SU-DHL-6 (cell line): Measurements from ENCODE around the gene PRR36.

ENCODE experiments used
- H2AFZ ChIP-seq: fragments of 200-600 bp; sonication (generic); 2 replicates; pipeline ENCODE4 v1.6.1; 2014; ENCODE audit warnings: low read depth, mild to moderate bottlenecking, moderate library complexity, mixed read lengths, antibody characterized with exemption, low read length; ENCODE audit not compliant: severe bottlenecking
- H3F3A ChIP-seq: fragments of 200-600 bp; shearing (Covaris generic); 2 replicates; pipeline ENCODE4 v1.6.0; 2016; ENCODE audit warnings: antibody characterized with exemption, mild to moderate bottlenecking; ENCODE audit not compliant: insufficient read depth
- H3K27ac ChIP-seq: fragments of 200-600 bp; sonication (generic); 2 replicates; pipeline ENCODE4 v1.5.1; 2016; ENCODE audit warnings: low read depth, mild to moderate bottlenecking, low read length, moderate library complexity, mixed read lengths
- H3K27me3 ChIP-seq: fragments of 200-600 bp; sonication (generic), shearing (Covaris generic); 2 replicates; pipeline ENCODE4 v1.6.0; 2014; ENCODE audit warnings: mild to moderate bottlenecking, low read length
- H3K36me3 ChIP-seq: fragments of 200-600 bp; sonication (generic); 2 replicates; pipeline ENCODE4 v1.6.1; 2014; ENCODE audit warnings: mild to moderate bottlenecking, low read length, mixed read lengths
- H3K4me2 ChIP-seq: fragments of 300-600, 200-600 bp; shearing (Covaris generic), sonication (generic); 2 replicates; pipeline ENCODE4 v1.6.0; 2014; ENCODE audit warnings: low read length, low read depth, mild to moderate bottlenecking; ENCODE audit not compliant: poor library complexity, severe bottlenecking
- H3K4me3 ChIP-seq: fragments of 200-600 bp; sonication (generic); 2 replicates; pipeline ENCODE4 v1.5.1; 2014; ENCODE audit warnings: antibody characterized with exemption, low read length, mild to moderate bottlenecking, mixed read lengths; ENCODE audit not compliant: insufficient read depth, poor library complexity, severe bottlenecking
- H3K79me2 ChIP-seq: fragments of 200-600 bp; sonication (generic); 2 replicates; pipeline ENCODE4 v1.6.1; 2014; ENCODE audit warnings: mild to moderate bottlenecking, low read length, moderate library complexity; ENCODE audit not compliant: insufficient read depth
- H3K9ac ChIP-seq: fragments of 200-600 bp; sonication (generic); 2 replicates; pipeline ENCODE4 v1.7.0; 2014; ENCODE audit warnings: mild to moderate bottlenecking, low read length
- H3K9me2 ChIP-seq: fragments of 200-600 bp; sonication (generic); replicated peaks from 2 replicates; pipeline ENCODE4 v1.6.1; 2014; ENCODE audit warnings: low read length; ENCODE audit not compliant: insufficient read depth
- H3K9me3 ChIP-seq: fragments of 200-600 bp; sonication (generic); 2 replicates; pipeline ENCODE4 v1.6.1; 2014; ENCODE audit warnings: low read length, mixed read lengths; ENCODE audit not compliant: insufficient read depth
- H4K20me1 ChIP-seq: fragments of 200-600 bp; sonication (generic); 2 replicates; pipeline ENCODE4 v1.6.1; 2014; ENCODE audit warnings: low read depth, mild to moderate bottlenecking, antibody characterized with exemption, low read length, moderate library complexity, mixed read lengths
- CTCF ChIP-seq: fragments of 200-600 bp; sonication (generic); IDR thresholded peaks from one replicate; pipeline ENCODE4 v1.5.1; 2017; ENCODE audit warnings: antibody characterized with exemption, mild to moderate bottlenecking, low read length, moderate library complexity; ENCODE audit not compliant: insufficient read depth, poor library complexity, severe bottlenecking
- EZH2phosphoT487 ChIP-seq: fragments of 200-600 bp; sonication (generic), shearing (Covaris generic); conservative IDR thresholded peaks from 2 replicates; pipeline ENCODE4 v1.6.1; 2018; ENCODE audit warnings: mild to moderate bottlenecking, antibody characterized with exemption, low read length, moderate library complexity, mixed read lengths

The PRR36 gene

GRCh38 chr19:7822910-7823515 is 51.2 kb downstream of the PRR36 start:
- Histone ChIP-seq H3K79me2 (no peaks in the 10 kb centered on the region), H2AFZ (no peak overlapping the region), H3K9me3 (no peaks in the 10 kb centered on the region), H3K27me3 (no peaks in the 10 kb centered on the region), H3F3A (no peaks in the 10 kb centered on the region), H3K4me3 (no peak overlapping the region), H4K20me1 (no peaks in the 10 kb centered on the region), H3K9ac (no peak overlapping the region), H3K36me3 (no peaks in the 10 kb centered on the region), H3K27ac (no peak overlapping the region), H3K4me2 (no peak overlapping the region), H3K9me2 (no peaks in the 10 kb centered on the region)
- no peak for TF ChIP-seq CTCF
- TF ChIP-seq EZH2phosphoT487: no peak

GRCh38 chr19:7820588-7820987 is 53.6 kb downstream of the PRR36 start:
- Histone ChIP-seq H2AFZ (no peak overlapping the region), H3K4me3 (no peak overlapping the region), H3K27ac (no peak overlapping the region), H3F3A (no peaks in the 10 kb centered on the region), H3K4me2 (no peak overlapping the region), H3K36me3 (no peaks in the 10 kb centered on the region), H3K79me2 (no peaks in the 10 kb centered on the region), H3K9me2 (no peaks in the 10 kb centered on the region), H3K9ac (no peak overlapping the region), H4K20me1 (no peaks in the 10 kb centered on the region), H3K27me3 (no peaks in the 10 kb centered on the region), H3K9me3 (no peaks in the 10 kb centered on the region)
- no peak for TF ChIP-seq CTCF
- no peak for TF ChIP-seq EZH2phosphoT487

DNA sequence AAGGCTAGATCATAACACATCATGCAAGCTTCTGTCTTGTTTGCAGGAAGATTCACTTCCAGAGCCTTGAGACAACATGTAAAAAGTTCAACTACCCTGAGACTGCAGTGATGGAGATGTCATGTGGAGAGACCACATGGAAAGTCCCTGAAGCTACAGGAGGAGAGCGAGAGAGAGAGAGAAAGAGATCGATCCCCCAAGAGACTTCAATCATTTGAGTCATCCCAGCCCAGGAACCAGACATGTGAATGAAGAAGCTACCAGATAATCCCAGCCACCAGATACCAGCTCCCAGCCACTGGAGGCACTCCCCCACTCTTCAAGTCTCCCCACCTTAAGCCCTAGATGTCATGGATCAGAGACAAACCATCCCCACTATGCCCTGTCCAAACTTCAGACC is 54.9 kb downstream of the PRR36 start:
- Histone ChIP-seq H3K9me3 (no peaks in the 10 kb centered on the region), H3K4me2 (no peak overlapping the region), H3K27me3 (no peaks in the 10 kb centered on the region), H3K4me3 (no peak overlapping the region), H3F3A (no peaks in the 10 kb centered on the region), H3K9me2 (no peaks in the 10 kb centered on the region), H3K79me2 (no peaks in the 10 kb centered on the region), H2AFZ (no peak overlapping the region), H3K36me3 (no peaks in the 10 kb centered on the region), H4K20me1 (no peaks in the 10 kb centered on the region), H3K27ac (no peak overlapping the region), H3K9ac (no peak overlapping the region)
- TF ChIP-seq EZH2phosphoT487 (no peak), CTCF (no peak)
